ENCODE data around the gene KLK6.

DNA sequence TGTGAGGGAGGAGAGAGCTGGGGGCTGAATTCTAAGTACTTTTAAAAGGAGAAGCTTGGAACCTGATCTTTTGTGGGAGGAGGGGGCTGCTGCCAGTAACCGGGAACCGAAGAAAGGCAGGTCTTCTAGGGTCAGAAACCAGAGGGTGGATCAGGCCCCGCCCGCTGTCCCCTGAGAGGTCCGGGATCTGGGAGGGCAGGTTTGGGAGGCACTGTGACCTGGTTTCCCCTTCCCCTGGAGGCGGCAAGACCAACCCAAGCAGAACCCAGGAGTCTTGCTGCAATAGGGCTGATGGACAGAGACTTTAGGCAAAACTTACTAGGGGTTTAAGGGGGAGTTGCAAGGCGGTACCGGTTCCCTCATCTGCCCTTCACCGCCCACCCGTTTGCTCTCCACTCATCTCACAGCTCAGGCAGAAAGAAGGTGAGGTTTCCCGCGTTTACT, 32.7 kb upstream of the KLK6 start:
- TF ChIP-seq, protein P1, sequence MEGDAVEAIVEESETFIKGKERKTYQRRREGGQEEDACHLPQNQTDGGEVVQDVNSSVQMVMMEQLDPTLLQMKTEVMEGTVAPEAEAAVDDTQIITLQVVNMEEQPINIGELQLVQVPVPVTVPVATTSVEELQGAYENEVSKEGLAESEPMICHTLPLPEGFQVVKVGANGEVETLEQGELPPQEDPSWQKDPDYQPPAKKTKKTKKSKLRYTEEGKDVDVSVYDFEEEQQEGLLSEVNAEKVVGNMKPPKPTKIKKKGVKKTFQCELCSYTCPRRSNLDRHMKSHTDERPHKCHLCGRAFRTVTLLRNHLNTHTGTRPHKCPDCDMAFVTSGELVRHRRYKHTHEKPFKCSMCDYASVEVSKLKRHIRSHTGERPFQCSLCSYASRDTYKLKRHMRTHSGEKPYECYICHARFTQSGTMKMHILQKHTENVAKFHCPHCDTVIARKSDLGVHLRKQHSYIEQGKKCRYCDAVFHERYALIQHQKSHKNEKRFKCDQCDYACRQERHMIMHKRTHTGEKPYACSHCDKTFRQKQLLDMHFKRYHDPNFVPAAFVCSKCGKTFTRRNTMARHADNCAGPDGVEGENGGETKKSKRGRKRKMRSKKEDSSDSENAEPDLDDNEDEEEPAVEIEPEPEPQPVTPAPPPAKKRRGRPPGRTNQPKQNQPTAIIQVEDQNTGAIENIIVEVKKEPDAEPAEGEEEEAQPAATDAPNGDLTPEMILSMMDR (IDR thresholded peaks at IDR 0.05), result no peak
- TF ChIP-seq POLR2AphosphoS5 (IDR thresholded peaks at IDR 0.05; ENCODE audit: low read depth, low read length), result no peak
- TF ChIP-seq, protein P2, sequence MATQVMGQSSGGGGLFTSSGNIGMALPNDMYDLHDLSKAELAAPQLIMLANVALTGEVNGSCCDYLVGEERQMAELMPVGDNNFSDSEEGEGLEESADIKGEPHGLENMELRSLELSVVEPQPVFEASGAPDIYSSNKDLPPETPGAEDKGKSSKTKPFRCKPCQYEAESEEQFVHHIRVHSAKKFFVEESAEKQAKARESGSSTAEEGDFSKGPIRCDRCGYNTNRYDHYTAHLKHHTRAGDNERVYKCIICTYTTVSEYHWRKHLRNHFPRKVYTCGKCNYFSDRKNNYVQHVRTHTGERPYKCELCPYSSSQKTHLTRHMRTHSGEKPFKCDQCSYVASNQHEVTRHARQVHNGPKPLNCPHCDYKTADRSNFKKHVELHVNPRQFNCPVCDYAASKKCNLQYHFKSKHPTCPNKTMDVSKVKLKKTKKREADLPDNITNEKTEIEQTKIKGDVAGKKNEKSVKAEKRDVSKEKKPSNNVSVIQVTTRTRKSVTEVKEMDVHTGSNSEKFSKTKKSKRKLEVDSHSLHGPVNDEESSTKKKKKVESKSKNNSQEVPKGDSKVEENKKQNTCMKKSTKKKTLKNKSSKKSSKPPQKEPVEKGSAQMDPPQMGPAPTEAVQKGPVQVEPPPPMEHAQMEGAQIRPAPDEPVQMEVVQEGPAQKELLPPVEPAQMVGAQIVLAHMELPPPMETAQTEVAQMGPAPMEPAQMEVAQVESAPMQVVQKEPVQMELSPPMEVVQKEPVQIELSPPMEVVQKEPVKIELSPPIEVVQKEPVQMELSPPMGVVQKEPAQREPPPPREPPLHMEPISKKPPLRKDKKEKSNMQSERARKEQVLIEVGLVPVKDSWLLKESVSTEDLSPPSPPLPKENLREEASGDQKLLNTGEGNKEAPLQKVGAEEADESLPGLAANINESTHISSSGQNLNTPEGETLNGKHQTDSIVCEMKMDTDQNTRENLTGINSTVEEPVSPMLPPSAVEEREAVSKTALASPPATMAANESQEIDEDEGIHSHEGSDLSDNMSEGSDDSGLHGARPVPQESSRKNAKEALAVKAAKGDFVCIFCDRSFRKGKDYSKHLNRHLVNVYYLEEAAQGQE (IDR thresholded peaks at IDR 0.05; ENCODE audit: insufficient read depth in 1 of 2, low read depth in 2 of 2, low read length in 1 of 2), result no peak

Measured in Panc1 (cell line).